Measurements from ENCODE around the gene IL17RC.

IL17RC gene

DNA sequence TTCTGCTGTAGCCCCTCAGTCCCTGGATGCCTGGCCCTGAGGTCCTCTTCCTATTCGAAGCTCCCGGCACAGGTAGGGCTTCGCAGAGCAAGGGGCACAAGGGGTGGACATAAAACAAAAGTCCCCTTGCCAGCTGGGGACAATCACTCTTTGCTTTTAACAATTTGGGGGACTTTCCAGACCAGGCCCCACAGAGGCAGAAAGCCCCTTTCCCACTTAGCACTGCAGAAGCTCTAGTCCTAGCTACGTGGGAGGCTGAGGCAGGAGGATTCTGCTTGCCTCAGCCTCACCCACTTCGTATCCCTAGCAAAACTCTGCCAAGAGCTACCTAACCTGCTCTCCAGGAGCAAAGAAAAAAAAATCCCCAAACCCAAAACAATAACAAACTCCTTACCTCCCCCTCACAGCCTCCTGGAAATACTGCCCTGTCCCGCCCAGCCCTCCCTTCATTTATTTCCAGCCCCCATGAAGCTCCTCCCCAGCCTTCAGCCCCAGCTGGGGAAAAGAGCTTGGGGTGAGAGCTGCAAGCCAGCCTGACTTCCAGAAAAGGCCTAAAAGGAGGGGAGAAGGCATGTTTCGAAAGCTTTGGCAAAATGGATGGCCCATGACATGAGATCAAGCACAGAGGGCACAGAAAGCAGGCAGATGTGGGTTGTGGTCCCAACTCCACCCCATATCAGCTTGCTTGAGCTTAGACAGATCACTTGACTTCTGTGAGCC lies 36.9 kb upstream of the IL17RC start, which contains the start of gene CIDEC:
Gene CIDEC (minus strand): TSS at position 424 of the 720 bp plus-strand sequence. CDS start 1,767 bp downstream, outside the sequence.
- Histone ChIP-seq H4K20me1 (ENCODE audit: insufficient read depth, low read length) (no peaks in the 10 kb centered on the region), H3K4me1 (ENCODE audit: low read length) (peaks cover 4% of the 10 kb centered on the region; the same call in 1 of the 2 replicates), H3K27ac (ENCODE audit: low read length) (no peak within 1 kb of the TSS), H3K4me3 (ENCODE audit: low read length) (no peak within 1 kb of the TSS), H3K79me2 (ENCODE audit: low read length) (no peaks in the 10 kb centered on the region), H3K9ac (ENCODE audit: low read length) (no peak within 1 kb of the TSS), H3K36me3 (replicated peaks; ENCODE audit: low read depth, low read length) (no peaks in the 10 kb centered on the region), H3K9me3 (ENCODE audit: insufficient read depth, low read length) (no peaks in the 10 kb centered on the region), H2AFZ (ENCODE audit: low read depth, low read length) (no peak within 1 kb of the TSS), H3K4me2 (ENCODE audit: low read length) (no peak within 1 kb of the TSS), H3K27me3 (ENCODE audit: low read depth, low read length) (no peaks in the 10 kb centered on the region)
- no peak for TF ChIP-seq EZH2phosphoT487 (IDR thresholded peaks at IDR 0.05; ENCODE audit: low read depth)
- TF ChIP-seq, protein P1, sequence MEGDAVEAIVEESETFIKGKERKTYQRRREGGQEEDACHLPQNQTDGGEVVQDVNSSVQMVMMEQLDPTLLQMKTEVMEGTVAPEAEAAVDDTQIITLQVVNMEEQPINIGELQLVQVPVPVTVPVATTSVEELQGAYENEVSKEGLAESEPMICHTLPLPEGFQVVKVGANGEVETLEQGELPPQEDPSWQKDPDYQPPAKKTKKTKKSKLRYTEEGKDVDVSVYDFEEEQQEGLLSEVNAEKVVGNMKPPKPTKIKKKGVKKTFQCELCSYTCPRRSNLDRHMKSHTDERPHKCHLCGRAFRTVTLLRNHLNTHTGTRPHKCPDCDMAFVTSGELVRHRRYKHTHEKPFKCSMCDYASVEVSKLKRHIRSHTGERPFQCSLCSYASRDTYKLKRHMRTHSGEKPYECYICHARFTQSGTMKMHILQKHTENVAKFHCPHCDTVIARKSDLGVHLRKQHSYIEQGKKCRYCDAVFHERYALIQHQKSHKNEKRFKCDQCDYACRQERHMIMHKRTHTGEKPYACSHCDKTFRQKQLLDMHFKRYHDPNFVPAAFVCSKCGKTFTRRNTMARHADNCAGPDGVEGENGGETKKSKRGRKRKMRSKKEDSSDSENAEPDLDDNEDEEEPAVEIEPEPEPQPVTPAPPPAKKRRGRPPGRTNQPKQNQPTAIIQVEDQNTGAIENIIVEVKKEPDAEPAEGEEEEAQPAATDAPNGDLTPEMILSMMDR (IDR thresholded peaks at IDR 0.05; ENCODE audit: low read depth, low read length): no peak

DNA sequence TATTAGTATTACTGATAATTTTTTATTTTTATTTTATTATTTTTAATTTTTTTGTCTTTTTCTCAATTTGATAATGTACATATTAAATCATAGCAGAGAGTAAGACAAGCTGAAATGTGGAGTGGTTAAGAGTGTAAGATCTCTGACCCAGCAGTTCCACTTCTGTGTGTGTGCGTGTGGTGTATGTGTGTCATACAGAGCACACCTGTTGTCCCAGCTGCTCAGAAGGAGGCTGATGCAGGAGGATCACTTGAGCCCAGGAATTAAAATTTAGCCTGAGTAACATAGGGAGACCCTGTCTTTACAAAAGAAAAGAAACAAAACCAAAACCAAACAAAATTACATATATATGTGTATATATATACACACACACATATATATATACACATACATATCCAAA lies 35.5 kb upstream of the IL17RC start:
- Histone ChIP-seq H3K9me3 (ENCODE audit: insufficient read depth, low read length) (no peaks in the 10 kb centered on the region), H3K27me3 (ENCODE audit: low read depth, low read length) (no peaks in the 10 kb centered on the region), H3K4me3 (ENCODE audit: low read length) (no peak overlapping the region), H3K36me3 (replicated peaks; ENCODE audit: low read depth, low read length) (no peaks in the 10 kb centered on the region), H3K79me2 (ENCODE audit: low read length) (no peaks in the 10 kb centered on the region), H3K9ac (ENCODE audit: low read length) (no peak overlapping the region), H4K20me1 (ENCODE audit: insufficient read depth, low read length) (no peaks in the 10 kb centered on the region), H3K4me1 (ENCODE audit: low read length) (peaks cover 4% of the 10 kb centered on the region; the same call in 1 of the 2 replicates), H3K27ac (ENCODE audit: low read length) (no peak overlapping the region), H2AFZ (ENCODE audit: low read depth, low read length) (no peak overlapping the region), H3K4me2 (ENCODE audit: low read length) (no peak overlapping the region)
- TF ChIP-seq EZH2phosphoT487 (IDR thresholded peaks at IDR 0.05; ENCODE audit: low read depth): no peak
- TF ChIP-seq, protein P1 (IDR thresholded peaks at IDR 0.05; ENCODE audit: low read depth, low read length): no peak

DNA sequence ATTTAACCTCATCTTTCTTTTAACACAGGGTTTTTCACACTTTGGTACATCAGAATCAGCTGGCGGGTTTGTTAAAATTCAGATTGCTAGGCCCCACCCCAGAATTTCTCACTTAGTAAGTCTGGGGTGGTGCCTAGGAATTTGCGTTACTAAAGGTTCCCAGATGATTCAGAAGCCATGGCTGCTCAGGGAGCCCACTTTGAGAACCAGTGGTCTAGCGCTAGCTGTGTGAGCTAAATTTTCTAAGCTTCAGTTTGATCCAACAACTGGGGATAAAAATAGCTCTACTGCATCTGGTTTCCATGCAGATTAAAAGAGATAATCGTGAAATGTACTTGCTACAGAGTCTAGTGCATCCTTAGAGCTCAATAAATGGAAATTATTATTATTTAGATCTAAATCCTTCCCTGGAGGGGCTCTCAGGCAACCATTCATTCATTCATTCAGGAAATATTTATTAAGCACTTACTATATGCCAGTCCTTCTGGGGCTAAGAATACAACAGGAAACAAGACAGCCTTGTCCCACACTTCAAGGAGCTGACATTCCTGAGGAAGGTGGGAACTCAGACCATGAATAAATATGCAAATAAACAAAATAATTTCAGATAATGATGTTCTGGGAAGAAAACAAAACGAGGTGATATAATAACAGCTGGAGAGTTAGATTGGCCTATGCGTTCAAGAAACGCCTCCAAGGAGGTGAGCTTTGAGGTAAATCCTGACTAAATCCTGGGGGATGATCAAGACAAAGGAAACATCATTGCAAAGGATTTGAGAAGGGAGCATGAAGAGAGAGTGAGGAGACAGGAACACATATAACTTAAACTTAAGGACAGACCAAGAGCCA lies 33.0 kb upstream of the IL17RC start:
- no peaks in the 10 kb centered on the region for H3K27me3 ChIP-seq (ENCODE audit: low read depth, low read length)
- no peak overlapping the region; the same call in 1 of the 2 replicates for H2AFZ ChIP-seq (ENCODE audit: low read depth, low read length)
- H3K4me3 ChIP-seq (ENCODE audit: low read length): no peak overlapping the region
- H3K9me3 ChIP-seq (ENCODE audit: insufficient read depth, low read length): no peaks in the 10 kb centered on the region
- no peaks in the 10 kb centered on the region for H4K20me1 ChIP-seq (ENCODE audit: insufficient read depth, low read length)
- no peak overlapping the region for H3K4me2 ChIP-seq (ENCODE audit: low read length)
- H3K4me1 ChIP-seq (ENCODE audit: low read length): peaks cover 4% of the 10 kb centered on the region; the same call in 1 of the 2 replicates
- no peaks in the 10 kb centered on the region for H3K36me3 ChIP-seq (replicated peaks; ENCODE audit: low read depth, low read length)
- no peak overlapping the region for H3K27ac ChIP-seq (ENCODE audit: low read length)
- no peaks in the 10 kb centered on the region for H3K79me2 ChIP-seq (ENCODE audit: low read length)
- TF ChIP-seq, protein P1 (IDR thresholded peaks at IDR 0.05; ENCODE audit: low read depth, low read length): no peak
- no peak for TF ChIP-seq EZH2phosphoT487 (IDR thresholded peaks at IDR 0.05; ENCODE audit: low read depth)
- no peak overlapping the region for H3K9ac ChIP-seq (ENCODE audit: low read length)
